ENCODE measurements around the gene ZNF217. TPM values are rescaled to one million over a fixed set of nuclear protein-coding genes. Genes with fewer than 3 reads are reported as not detected.
A peak's percentile ranks its signal among the peaks of the same experiment; 100 is the strongest.
"Not testable (repeated sequence)": the region's sequence is repeated elsewhere in the genome, so short reads cannot be mapped to it uniquely, and the experiment has no call there.

Gene ZNF217
- total RNA-seq, 1 donor from 2014 or later = 40.8 TPM

DNA sequence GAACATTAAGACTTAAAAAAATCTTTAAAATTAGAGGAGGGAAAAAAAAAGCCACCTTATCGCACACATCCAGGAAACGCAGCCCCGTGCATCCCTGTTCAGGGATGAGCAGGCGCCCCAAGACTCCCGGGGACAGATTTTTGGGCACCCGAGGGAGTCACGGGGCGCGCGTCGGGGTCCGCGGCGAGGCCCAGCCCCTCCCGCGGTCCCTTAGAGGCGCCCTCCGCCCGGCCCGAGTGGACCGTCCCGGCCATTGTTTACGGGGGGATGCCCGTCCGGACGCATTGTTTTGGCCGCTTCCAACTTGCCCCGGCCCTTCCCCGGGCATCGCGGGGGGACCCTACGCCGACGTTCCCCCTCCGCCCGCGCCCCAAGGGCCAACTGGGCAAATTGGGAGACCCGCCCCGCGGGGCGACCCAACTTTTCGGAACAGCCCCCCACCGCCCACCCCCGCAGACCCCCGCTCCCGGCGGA lies 610 bp downstream of the ZNF217 start:
- TF ChIP-seq, protein P1, sequence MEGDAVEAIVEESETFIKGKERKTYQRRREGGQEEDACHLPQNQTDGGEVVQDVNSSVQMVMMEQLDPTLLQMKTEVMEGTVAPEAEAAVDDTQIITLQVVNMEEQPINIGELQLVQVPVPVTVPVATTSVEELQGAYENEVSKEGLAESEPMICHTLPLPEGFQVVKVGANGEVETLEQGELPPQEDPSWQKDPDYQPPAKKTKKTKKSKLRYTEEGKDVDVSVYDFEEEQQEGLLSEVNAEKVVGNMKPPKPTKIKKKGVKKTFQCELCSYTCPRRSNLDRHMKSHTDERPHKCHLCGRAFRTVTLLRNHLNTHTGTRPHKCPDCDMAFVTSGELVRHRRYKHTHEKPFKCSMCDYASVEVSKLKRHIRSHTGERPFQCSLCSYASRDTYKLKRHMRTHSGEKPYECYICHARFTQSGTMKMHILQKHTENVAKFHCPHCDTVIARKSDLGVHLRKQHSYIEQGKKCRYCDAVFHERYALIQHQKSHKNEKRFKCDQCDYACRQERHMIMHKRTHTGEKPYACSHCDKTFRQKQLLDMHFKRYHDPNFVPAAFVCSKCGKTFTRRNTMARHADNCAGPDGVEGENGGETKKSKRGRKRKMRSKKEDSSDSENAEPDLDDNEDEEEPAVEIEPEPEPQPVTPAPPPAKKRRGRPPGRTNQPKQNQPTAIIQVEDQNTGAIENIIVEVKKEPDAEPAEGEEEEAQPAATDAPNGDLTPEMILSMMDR (IDR thresholded peaks at IDR 0.05; ENCODE audit: insufficient read depth, low read length, poor library complexity, severe bottlenecking) = no peak

DNA sequence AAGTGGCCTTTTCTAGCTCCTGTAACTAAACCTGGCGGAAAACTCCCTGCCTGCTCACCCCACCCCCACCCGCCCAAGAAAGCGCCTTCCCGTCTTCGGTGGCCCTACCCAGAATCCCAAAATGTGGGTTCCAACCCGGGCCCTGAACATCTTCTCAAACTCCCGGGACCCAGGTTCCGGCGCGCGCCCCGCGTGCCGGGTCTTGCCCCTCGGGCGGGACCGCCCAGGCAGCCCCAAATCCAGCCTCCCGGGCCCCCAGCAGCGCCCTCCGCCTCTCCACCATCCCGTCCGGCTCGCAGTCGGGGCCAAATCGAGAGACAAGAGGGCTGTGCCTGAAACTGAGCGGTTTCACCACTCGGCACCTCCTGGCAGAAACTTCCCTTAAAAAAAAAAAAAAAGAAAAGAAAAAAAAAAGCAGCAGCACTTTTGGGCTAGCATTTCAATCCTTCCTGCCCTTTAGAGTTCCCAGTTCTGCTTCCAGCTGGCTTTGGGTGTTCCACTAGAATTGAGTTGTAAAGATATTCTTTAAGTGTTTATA lies 1.1 kb downstream of the ZNF217 start:
- not testable (repeated sequence) for DNase-seq (ENCODE audit: low read depth); H3K27me3 ChIP-seq (ENCODE audit: control insufficient read depth, insufficient read depth, low read length); H3K36me3 ChIP-seq (ENCODE audit: control insufficient read depth, insufficient read depth, low read length)
- H3K4me3 ChIP-seq (ENCODE audit: low read depth, low read length) = peak overlapping the region; percentile 88

More for the DNA sequence above, 610 bp downstream of the ZNF217 start:
- Histone ChIP-seq H3K27me3 (ENCODE audit: control insufficient read depth, insufficient read depth, low read length) (no peaks in the 10 kb centered on the region), H3K36me3 (ENCODE audit: control insufficient read depth, insufficient read depth, low read length) (no peaks in the 10 kb centered on the region), H3K4me3 (ENCODE audit: low read depth, low read length) (peak overlapping the region; percentile 88)
- DNase-seq (ENCODE audit: low read depth) = no peak

DNA sequence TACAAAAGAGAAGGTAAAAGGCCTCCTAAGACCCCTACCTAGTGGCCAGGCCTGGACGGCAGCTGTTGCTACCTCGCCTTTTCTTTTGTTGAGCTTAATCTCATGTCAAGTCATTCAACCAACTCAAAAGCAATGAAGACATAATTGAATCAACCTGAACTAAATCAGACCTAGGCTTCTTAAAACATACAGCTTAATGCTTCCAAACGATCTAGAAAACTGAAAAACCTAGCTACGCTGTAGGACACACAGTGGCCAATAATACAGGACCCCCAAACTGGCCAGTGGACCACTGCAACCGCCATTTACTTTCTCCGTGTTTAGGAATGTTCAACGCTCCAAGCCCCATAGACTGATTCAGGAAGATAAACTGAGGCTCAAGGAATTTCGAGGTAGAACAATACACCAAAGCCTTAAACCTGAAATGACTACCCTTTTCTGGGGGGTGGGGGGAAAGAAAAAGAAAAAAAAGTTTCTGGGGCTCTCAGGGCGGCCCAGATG lies 1.6 kb downstream of the ZNF217 start:
- peak overlapping the region; percentile 88 for H3K4me3 ChIP-seq (ENCODE audit: low read depth, low read length)
- H3K27me3 ChIP-seq (ENCODE audit: control insufficient read depth, insufficient read depth, low read length); DNase-seq (ENCODE audit: low read depth); H3K36me3 ChIP-seq (ENCODE audit: control insufficient read depth, insufficient read depth, low read length): not testable (repeated sequence)

DNA sequence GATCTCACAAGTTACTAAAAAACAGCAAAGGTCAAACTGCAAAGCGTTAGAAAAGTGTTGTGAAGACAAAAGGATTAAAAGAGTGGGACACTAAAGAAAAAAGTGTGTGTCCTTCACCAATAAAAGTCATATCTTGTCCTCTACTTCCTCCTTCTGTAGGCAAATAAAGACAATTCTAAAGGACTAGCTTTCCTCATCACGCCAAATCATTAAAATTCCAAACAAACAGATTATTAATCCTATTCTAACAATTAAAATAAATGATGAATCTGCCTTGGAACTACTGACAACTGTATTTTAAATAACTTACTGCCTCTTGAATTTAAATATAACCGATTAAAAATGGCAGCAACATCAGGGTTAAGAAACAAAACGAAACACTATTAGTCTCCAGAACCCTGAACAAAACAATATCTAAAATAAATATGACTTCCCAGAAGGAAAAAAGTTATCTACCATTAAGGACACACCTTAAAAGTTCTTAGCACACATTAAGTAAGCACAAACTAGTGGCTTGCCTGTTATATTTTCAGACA lies 2.4 kb downstream of the ZNF217 start:
- not testable (repeated sequence) for H3K27me3 ChIP-seq (ENCODE audit: control insufficient read depth, insufficient read depth, low read length); DNase-seq (ENCODE audit: low read depth)

DNA sequence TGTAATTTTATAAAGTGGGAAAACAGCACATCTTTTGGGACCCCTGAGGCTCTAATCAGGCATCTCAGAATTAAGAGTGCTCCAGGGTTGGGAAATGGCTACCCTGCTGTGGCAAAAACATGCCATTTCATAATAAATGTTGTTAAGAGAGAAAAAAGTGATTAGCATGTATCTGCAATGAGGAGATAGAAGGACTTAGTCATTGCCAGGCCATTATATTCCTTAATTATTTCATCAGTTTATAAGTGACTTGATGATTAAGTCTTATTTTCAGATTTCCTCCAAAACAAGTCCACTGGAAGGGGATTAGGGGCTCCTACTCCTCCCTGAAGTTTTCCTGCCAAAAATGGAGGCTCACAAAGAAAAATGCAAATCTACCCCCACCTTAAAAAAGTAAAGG lies 3.0 kb downstream of the ZNF217 start:
- DNase-seq (ENCODE audit: low read depth) = not testable (repeated sequence)

More for the DNA sequence above, 2.4 kb downstream of the ZNF217 start:
- H3K4me3 ChIP-seq (ENCODE audit: low read depth, low read length) = peak overlapping the region; percentile 88
- H3K36me3 ChIP-seq (ENCODE audit: control insufficient read depth, insufficient read depth, low read length) = not testable (repeated sequence)

DNA sequence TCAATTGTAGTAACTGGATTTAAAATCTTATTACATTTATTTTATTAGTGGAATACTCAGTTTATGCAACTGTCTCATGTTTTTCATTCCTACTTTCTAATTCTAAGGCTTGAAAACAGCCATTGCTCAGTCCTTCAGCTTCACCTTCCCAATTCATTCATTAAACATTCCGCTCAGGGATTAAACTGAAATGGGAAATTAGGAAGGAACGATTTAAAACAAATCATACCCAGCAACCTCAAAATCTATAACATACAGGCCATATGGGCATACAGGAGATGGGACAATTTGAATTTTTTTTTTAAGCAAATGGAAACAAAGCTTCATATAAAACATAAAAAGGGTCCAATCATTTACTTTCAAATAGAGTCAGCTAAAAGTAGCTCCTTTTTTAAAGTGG lies 3.5 kb downstream of the ZNF217 start:
- not testable (repeated sequence) for DNase-seq (ENCODE audit: low read depth)

More for the DNA sequence above, 3.0 kb downstream of the ZNF217 start:
- not testable (repeated sequence) for H3K27me3 ChIP-seq (ENCODE audit: control insufficient read depth, insufficient read depth, low read length); H3K36me3 ChIP-seq (ENCODE audit: control insufficient read depth, insufficient read depth, low read length)
- H3K4me3 ChIP-seq (ENCODE audit: low read depth, low read length) = peak overlapping the region; percentile 20

DNA sequence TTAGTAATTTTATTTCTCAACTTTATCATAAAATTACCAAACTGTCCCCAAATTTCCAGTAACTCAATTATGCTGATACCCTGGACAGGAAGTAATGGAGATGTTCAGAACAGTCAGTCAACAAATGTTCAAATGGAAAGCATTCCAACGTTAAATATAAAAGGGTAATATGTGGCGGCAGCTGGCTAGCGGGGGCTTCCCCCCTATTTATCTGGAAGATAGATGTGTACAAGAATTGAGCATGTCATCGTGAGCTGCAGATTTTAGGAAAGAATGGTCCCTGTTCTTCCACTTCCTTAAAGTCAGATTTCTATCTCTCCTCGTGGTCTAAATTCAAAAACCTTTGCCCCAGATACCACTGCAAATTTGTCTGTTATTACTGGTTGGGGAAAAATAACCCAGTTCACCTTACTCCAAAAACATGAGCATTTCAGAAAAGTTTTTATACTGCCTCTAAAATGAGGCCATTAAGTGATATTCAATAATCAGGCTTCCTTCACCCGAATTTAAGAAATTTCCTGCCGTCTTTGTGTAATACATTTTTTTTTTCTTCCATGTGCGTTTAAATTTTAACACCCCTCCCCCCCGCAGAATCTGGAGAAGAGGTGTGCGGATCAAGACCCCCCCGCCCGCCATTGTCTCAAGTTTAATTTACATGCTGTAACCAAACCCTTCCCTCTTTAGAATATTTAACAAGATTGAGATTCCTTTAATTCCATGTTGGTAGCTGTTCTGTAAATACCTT lies 4.1 kb downstream of the ZNF217 start:
- not testable (repeated sequence) for DNase-seq (ENCODE audit: low read depth); H3K36me3 ChIP-seq (ENCODE audit: control insufficient read depth, insufficient read depth, low read length); H3K4me3 ChIP-seq (ENCODE audit: low read depth, low read length); H3K27me3 ChIP-seq (ENCODE audit: control insufficient read depth, insufficient read depth, low read length)

More for the DNA sequence above, 3.5 kb downstream of the ZNF217 start:
- H3K27me3 ChIP-seq (ENCODE audit: control insufficient read depth, insufficient read depth, low read length); H3K4me3 ChIP-seq (ENCODE audit: low read depth, low read length); H3K36me3 ChIP-seq (ENCODE audit: control insufficient read depth, insufficient read depth, low read length): not testable (repeated sequence)

GRCh38 chr20:53587157-53587703 lies 6.4 kb downstream of the ZNF217 start:
- not testable (repeated sequence) for H3K36me3 ChIP-seq (ENCODE audit: control insufficient read depth, insufficient read depth, low read length); H3K4me3 ChIP-seq (ENCODE audit: low read depth, low read length); DNase-seq (ENCODE audit: low read depth); H3K27me3 ChIP-seq (ENCODE audit: control insufficient read depth, insufficient read depth, low read length)

DNA sequence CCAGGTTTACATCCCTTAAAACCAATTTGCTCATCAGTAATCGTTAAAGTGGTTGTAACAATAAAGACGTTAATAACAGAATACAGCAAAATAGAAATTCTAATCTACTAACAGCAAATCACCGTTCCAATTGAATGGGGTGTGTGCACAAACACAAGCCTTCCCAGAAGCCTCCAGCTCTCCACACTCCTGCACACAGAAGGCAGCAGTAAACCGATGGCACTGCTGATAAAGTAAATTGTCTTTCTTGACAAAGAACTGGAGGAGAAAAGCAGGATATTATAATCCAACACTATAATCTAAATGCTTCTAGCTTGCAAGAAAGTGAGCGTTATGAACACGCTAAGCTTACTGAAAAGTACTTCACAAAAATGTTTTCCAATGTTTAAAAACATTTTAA lies 7.0 kb downstream of the ZNF217 start:
- DNase-seq (ENCODE audit: low read depth) = no peak
- no peak overlapping the region for H3K4me3 ChIP-seq (ENCODE audit: low read depth, low read length)
- TF ChIP-seq, protein P1 (IDR thresholded peaks at IDR 0.05; ENCODE audit: insufficient read depth, low read length, poor library complexity, severe bottlenecking) = no peak
- H3K36me3 ChIP-seq (ENCODE audit: control insufficient read depth, insufficient read depth, low read length) = no peaks in the 10 kb centered on the region
- H3K27me3 ChIP-seq (ENCODE audit: control insufficient read depth, insufficient read depth, low read length) = no peaks in the 10 kb centered on the region

GRCh38 chr20:53585910-53586309 lies 7.7 kb downstream of the ZNF217 start:
- not testable (repeated sequence) for DNase-seq (ENCODE audit: low read depth); H3K4me3 ChIP-seq (ENCODE audit: low read depth, low read length); H3K36me3 ChIP-seq (ENCODE audit: control insufficient read depth, insufficient read depth, low read length); H3K27me3 ChIP-seq (ENCODE audit: control insufficient read depth, insufficient read depth, low read length)

DNA sequence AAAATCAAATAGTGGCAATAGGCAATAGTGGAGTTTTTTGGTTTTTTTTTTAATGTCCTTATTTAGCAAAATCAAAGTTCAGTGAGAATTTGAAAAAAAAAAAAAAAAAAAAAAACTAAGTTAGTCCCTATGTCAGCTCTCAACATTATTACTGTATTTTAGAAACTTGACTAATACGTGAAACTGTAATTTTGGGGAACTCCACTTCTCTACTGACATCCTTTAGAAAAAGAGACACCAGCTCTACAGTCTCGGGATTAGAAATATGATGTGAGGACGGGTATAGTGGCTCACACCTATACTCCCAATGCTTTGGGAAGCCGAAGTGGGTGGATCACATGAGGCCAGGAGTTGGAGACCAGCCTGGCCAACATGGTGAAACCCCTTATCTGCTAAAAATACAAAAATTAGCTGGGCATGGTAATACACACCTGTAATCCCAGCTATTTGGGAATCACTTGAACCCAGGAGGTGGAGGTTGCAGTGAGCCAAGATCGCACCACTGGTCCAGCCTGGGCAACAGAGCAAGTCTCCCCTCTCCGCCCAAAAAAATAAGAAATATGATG lies 8.6 kb downstream of the ZNF217 start:
- DNase-seq (ENCODE audit: low read depth); H3K36me3 ChIP-seq (ENCODE audit: control insufficient read depth, insufficient read depth, low read length); H3K4me3 ChIP-seq (ENCODE audit: low read depth, low read length); H3K27me3 ChIP-seq (ENCODE audit: control insufficient read depth, insufficient read depth, low read length): not testable (repeated sequence)

- H3K36me3 ChIP-seq (ENCODE audit: control insufficient read depth, insufficient read depth, low read length); H3K27me3 ChIP-seq (ENCODE audit: control insufficient read depth, insufficient read depth, low read length); H3K4me3 ChIP-seq (ENCODE audit: low read depth, low read length); DNase-seq (ENCODE audit: low read depth): not testable (repeated sequence)
These were observed 9.1 kb downstream of the ZNF217 start for GRCh38 chr20:53584550-53584913.

All from kidney epithelial cell (primary cell).